HTERT RPE-1 (cell line): Measurements from ENCODE around the gene ADAMTS14.

Experiments used
- in situ Hi-C: fragments of 300-500 bp; cut with MboI; formaldehyde crosslinking; loops from 4 replicates; pipeline ENCODE4 v1.14.3; 2020; ENCODE audit warnings: low sequenced_read_pairs

The ADAMTS14 gene

DNA sequence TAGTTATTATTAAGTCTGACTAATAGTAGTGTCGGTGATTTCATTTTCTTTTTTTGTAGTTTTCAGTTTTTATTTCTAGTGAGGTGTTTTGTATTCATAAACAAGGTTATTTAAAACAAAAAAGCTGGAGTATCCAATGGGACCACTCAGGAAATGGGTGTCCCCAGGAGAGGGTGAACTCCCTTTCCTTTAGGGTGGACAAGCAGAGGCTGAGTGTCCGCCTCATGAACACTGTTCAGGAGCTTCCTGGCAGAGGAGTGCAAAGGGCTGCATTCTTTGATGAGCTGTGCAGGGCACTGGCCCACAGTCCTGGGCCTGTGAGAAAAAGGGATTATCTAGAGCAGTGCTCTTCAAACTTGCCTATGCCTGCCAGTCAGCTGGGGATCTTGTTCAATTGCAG is 56.0 kb downstream of the ADAMTS14 start:
- in situ Hi-C loops: loop anchor here (25.0 kb wide), 1 partner anchor 166 kb away; no protein-coding TSS in a partner anchor

DNA sequence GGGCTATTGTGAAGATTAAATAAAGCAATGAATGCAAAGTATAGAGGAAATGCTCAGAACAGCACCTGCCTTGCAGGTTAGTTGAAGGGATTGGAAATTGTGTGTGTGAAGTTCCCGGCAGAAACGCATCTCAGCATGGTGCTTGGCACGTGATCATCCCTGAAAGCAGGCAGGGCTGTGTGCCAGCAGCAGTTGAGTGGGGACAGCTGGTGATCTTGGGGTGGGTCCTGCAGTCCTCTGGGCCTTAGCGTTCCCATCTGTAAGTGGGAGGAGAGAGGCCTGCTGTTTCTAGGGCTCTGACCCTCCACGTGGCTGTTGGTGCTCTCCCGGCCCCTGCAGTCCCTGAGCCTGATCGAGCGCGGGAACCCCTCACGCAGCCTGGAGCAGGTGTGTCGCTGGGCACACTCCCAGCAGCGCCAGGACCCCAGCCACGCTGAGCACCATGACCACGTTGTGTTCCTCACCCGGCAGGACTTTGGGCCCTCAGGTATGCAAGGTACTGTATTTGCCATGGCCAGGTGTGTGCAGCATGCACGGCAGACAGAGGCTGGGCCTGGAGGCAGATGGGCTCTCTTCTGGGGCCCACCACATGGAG is 57.6 kb downstream of the ADAMTS14 start:
- in situ Hi-C loops: loop anchor here (25.0 kb wide), 1 partner anchor 168 kb away; no protein-coding TSS in a partner anchor

DNA sequence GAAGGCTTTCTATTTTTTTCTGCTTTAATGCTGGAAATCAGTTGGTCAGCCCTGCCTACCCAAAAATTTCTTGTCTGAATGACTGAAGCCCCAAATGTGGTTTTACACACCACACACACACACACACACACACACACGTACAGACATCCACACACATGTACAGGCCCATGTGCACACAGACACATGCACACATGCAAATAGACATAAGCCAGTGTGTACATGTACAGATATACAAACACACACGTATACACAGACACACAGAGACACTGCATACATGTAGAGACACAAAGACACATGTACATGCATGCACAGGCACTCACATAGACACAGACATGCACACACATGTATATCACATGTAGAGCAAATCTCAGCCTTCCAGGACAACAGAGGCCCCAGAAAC is 58.6 kb downstream of the ADAMTS14 start:
- in situ Hi-C loops: loop anchor here (25.0 kb wide), 1 partner anchor 169 kb away; no protein-coding TSS in a partner anchor

- in situ Hi-C loops: loop anchor here (25.0 kb wide), 1 partner anchor 170 kb away; no protein-coding TSS in a partner anchor
Measured at GRCh38 chr10:70732569-70732968, 60.3 kb downstream of the ADAMTS14 start.

DNA sequence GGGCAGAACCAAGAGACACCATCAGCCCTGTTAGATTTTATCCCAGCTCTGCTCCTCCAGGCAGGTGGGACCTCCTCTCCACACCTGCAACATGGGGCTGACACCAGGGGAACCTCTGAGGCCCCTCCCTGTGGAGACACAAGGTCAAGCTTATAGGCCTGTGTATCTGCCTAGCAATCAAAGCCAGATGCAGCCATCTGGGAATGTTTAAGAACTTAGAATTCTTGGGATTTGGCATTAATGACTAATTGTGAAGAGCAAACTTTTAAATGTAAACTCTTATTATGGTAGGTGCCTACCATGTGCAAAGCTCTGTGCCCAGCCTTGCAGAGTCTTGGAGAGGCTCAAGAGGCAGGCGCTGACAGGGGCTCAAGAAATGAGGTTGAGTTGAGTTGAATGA is 60.7 kb downstream of the ADAMTS14 start:
- in situ Hi-C loops: loop anchor here (25.0 kb wide), 1 partner anchor 171 kb away; no protein-coding TSS in a partner anchor

DNA sequence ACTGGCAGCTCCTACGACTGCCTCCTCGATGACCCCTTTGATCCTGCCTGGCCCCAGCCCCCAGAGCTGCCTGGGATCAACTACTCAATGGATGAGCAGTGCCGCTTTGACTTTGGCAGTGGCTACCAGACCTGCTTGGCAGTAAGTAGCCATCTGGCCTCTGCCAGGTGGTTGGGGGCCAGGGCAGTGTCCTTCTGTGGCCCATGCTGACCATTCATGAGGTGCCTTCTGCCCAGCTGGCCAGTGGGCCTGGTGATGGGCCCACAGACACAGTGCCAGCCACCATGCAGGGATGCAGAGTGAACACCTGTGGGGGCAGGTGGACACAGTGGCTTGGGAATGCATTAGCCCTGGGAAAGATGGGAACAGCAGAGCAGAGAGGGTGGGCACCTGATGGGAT is 62.9 kb downstream of the ADAMTS14 start:
- in situ Hi-C loops: loop anchor here (25.0 kb wide), 1 partner anchor 173 kb away; no protein-coding TSS in a partner anchor

- in situ Hi-C loops: loop anchor here (25.0 kb wide), 1 partner anchor 174 kb away; no protein-coding TSS in a partner anchor
Measured at GRCh38 chr10:70736525-70736924, 64.2 kb downstream of the ADAMTS14 start.

DNA sequence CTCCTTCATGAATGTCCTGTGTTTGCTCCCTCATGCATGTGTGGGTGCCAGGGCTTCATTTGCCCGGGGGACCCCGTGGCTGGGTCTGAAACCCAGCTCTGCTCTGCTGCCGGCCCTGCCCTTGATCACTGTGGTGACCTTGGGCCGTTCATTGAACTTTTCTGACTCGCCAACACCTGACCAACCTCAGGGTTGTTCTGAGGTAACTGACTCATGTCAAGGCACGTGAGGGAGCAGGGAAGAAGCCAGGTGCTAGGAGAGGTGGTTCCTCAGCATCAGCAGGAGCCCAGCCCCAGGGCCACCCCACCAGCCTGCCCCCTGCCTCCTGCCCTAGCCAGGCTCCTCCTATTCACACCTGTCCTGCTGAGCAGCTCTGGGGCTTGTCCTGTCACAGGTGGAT is 64.9 kb downstream of the ADAMTS14 start:
- in situ Hi-C loops: loop anchor here (25.0 kb wide), 1 partner anchor 175 kb away; no protein-coding TSS in a partner anchor

DNA sequence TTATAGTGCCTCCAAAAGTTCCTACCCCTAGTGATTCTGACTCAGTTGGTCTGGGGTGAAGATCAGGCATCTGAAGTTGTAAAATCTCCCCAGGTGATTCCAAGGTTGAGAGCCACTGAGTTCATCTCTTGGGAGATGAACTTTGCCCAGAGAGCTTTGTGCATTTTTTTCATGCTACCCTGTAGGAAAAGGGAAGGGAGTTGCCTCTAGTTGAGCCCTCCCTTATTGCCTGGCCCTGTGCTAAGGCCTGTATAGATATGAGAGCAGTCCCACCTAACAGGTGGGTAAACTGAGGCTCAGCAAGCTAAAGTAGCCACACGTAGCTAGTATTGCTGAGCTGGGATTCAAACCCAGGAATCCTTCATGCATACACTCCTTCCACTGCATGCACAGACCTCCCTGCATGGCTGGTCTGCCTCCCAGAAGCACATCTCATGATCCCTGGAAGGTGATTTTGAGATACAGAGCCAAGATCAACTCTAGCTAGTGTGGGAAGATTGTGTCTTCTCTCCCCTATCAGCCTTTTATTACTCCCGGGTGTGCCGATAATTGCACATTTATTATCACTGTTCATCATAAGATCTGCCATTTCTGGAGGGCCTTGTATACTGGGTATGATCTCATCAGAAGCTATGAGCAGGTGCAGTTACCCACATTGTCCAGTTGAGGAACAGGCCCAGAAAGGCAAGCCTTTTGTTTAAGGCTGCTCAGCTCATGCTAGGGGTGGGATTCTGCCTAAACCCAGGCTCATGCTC is 65.9 kb downstream of the ADAMTS14 start:
- in situ Hi-C loops: loop anchor here (25.0 kb wide), 1 partner anchor 176 kb away; no protein-coding TSS in a partner anchor

DNA sequence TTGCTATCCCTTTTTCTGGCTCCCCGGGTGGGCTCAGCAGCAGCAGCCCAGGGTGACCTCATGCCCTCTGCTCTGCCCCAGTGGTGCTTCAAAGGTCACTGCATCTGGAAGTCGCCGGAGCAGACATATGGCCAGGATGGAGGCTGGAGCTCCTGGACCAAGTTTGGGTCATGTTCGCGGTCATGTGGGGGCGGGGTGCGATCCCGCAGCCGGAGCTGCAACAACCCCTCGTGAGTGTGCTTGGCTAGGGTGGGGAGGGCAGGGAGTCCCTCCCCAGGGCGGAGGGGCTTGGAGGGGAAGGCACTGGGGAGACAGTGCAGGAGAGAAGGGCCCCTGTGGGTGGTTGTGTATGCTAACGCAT is 66.4 kb downstream of the ADAMTS14 start:
- in situ Hi-C loops: loop anchor here (25.0 kb wide), 1 partner anchor 176 kb away; no protein-coding TSS in a partner anchor

- in situ Hi-C loops: loop anchor here (25.0 kb wide), 1 partner anchor 178 kb away; no protein-coding TSS in a partner anchor
Measured at GRCh38 chr10:70740406-70741288, 68.3 kb downstream of the ADAMTS14 start.

- in situ Hi-C loops: loop anchor here (25.0 kb wide), 1 partner anchor 180 kb away; no protein-coding TSS in a partner anchor
Measured at GRCh38 chr10:70742537-70743429, 70.5 kb downstream of the ADAMTS14 start.

DNA sequence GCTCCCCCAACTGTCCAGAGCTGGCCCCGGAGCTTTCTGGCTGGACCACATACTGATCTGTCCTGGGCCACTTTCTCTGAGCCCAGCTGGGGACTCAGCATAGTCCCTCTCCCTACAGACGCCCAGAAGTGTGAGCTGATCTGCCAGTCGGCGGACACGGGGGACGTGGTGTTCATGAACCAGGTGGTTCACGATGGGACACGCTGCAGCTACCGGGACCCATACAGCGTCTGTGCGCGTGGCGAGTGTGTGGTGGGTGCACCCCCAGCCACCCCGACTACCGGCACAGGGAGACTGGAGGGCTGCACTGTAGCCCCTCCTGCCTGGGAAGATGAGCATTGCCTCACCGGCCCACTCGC is 71.1 kb downstream of the ADAMTS14 start:
- in situ Hi-C loops: loop anchor here (25.0 kb wide), 1 partner anchor 181 kb away; no protein-coding TSS in a partner anchor

DNA sequence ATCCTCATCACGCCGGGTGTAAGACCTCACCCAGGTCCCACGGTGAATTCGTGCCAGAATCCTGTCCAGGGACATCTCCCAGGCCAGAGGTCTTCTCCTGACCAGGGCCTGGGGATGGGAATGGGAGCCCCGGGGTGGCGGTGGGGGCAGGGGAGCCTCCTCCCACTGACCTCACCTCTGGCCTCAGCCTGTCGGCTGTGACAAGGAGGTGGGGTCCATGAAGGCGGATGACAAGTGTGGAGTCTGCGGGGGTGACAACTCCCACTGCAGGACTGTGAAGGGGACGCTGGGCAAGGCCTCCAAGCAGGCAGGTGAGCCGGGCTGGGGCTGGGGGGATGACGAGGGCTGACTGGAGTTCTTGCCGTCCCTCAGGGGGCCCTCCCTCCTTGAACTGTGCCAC is 71.6 kb downstream of the ADAMTS14 start:
- in situ Hi-C loops: loop anchor here (25.0 kb wide), 1 partner anchor 182 kb away; no protein-coding TSS in a partner anchor

- in situ Hi-C loops: loop anchor here (25.0 kb wide), 1 partner anchor 182 kb away; no protein-coding TSS in a partner anchor
Measured at GRCh38 chr10:70744617-70745143, 72.4 kb downstream of the ADAMTS14 start.

GRCh38 chr10:70745555-70745954 is 73.2 kb downstream of the ADAMTS14 start:
- in situ Hi-C loops: loop anchor here (25.0 kb wide), 1 partner anchor 183 kb away; no protein-coding TSS in a partner anchor

- in situ Hi-C loops: loop anchor here (25.0 kb wide), 1 partner anchor 185 kb away; no protein-coding TSS in a partner anchor
Measured at GRCh38 chr10:70747192-70747965, 75.1 kb downstream of the ADAMTS14 start.

DNA sequence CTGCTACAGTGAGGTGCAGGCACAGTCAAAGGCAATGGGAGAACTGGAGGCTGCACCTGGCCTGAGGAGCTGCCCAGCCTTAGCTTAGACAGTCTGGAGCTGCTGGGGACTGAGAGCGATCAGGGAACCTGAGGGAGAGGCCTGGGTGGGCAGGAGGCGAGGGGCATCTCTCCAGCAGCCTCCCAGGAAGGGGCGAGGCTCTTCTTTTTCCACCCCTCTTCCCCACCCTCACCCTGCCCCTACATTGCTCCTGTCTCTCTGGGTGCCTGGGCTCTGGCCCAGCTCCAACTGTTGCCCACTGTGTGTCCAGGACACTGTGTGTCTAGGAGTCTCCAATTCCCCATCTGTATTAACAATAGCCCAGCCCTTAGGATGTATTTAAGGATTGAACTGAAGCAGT is 76.0 kb downstream of the ADAMTS14 start:
- in situ Hi-C loops: loop anchor here (25.0 kb wide), 1 partner anchor 186 kb away; no protein-coding TSS in a partner anchor
